ENCODE data around the gene NR2F1-AS1.

Gene NR2F1-AS1

DNA sequence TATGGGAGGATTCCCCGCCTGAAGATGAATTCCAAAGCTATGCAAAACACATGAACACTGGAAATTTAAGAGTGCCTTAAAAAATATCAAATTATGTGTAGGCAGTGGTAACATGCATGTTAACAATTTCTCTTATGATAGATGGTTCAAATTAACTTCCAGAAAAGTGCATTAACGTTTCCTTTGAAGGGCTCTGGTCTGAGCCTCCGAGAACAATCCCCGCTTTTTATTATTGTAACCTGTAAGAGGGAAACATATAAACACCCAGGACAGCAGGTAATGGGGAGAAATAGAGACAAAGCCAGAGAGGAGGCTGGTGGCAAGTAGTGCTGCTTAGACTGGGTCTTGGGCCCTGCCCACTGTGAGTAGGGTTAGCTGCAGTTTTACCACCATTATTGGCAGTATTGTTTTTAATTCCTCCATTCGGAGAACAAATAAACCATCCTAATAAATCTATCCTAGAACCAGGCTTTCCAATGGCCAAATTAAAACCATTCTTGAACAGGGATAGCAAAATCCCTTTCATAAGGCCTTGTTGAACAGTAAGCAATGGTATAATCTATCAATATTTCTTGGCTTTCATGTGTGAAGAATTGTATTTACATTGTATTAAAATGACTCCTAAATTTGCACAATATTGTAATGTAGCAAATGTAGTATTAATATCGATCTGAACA is 8.3 kb upstream of the NR2F1-AS1 start:
- no peak for DNase-seq (ENCODE audit: low read depth in 2 of 2, low spot score in 1 of 2)

DNA sequence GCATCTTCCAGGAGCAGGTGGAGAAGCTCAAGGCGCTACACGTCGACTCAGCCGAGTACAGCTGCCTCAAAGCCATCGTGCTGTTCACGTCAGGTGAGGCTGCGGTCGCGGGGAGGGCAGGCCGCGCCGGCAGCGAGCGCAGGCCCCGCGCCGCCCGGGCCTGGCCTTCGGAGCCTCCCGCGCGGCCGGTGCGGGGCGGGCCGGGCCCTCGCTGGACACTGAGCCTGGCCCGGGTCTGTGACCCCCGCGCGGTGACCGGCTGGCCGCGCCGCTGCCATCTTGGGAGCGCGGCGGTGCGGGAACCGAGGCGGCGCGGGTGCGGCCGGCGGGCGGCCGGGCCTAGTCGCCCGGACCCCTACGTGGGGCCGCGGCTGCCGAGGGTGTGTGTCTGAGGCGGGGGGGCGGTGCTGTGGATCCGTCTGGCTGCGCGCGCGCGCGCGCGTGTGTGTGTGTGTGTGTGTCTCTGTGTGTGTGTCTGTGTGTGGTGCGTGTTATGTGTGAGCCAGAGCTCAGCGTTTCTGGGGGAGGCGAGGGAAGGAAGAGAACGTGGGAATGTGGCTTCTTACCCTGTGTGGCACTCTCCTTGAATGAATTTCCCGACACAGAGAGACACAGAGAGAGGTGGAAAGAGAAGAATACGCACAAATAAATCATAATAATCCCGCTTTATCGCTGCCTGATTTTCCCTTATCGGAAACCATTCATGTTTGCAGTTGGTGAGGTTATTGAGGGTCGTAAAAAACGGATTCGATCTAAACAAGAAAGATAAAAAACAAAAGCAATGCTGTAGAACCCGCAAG is 7.5 kb upstream of the NR2F1-AS1 start:
- DNase-seq (ENCODE audit: low read depth in 2 of 2, low spot score in 1 of 2) = no peak

DNA sequence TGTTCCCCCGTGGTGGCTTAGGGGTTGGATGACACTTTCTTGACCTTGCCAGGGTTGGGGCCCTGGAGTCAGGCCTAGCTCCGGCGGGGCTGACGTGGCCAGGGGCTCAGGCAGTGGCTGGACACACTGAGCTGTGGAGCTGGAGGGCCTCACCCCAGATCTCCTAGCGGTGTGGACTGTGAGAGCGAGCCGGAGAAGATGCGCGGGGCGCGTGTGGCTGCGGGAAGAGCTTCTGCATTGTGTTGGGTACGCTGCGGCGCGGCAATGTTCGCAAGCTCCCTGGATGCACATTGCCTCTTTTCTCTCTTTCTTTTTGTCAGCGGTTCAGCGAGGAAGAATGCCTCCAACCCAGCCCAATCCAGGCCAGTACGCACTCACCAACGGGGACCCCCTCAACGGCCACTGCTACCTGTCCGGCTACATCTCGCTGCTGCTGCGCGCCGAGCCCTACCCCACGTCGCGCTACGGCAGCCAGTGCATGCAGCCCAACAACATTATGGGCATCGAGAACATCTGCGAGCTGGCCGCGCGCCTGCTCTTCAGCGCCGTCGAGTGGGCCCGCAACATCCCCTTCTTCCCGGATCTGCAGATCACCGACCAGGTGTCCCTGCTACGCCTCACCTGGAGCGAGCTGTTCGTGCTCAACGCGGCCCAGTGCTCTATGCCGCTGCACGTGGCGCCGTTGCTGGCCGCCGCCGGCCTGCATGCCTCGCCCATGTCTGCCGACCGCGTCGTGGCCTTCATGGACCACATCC is 6.8 kb upstream of the NR2F1-AS1 start:
- no peak for DNase-seq (ENCODE audit: low read depth in 2 of 2, low spot score in 1 of 2)

- DNase-seq (ENCODE audit: low read depth in 2 of 2, low spot score in 1 of 2) = no peak
These were observed 5.9 kb upstream of the NR2F1-AS1 start for GRCh38 chr5:93586736-93587596.

DNA sequence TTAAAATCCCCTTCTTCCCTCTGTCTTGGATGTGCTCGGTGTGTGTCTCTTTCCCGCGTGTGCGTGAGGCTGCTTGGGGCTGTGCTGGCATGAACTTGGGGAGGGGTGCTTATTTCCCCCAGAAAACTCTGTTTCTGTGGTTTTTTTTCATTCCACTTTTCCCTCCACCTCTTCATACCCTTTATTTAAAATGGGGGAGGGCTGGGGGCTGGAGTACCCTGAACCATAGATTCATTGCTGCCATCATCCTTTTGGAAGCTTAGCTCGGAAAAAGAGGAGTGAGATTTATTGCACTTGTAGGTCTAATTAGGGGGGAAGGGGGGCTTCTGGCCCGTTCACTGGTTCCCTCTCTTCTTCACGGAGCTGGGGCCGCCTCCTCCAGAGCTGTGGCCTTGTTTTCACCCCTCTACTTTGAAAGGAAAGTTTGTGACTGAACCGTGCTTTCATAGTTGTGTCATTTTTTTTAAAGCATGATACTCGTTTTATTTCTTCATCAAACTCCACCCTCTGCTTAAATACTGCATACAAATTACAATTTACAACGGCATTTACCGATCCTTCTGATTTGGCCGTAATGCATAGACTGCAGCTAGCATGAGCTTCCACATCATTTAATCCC is 4.9 kb upstream of the NR2F1-AS1 start:
- DNase-seq (ENCODE audit: low read depth in 2 of 2, low spot score in 1 of 2) = no peak

DNA sequence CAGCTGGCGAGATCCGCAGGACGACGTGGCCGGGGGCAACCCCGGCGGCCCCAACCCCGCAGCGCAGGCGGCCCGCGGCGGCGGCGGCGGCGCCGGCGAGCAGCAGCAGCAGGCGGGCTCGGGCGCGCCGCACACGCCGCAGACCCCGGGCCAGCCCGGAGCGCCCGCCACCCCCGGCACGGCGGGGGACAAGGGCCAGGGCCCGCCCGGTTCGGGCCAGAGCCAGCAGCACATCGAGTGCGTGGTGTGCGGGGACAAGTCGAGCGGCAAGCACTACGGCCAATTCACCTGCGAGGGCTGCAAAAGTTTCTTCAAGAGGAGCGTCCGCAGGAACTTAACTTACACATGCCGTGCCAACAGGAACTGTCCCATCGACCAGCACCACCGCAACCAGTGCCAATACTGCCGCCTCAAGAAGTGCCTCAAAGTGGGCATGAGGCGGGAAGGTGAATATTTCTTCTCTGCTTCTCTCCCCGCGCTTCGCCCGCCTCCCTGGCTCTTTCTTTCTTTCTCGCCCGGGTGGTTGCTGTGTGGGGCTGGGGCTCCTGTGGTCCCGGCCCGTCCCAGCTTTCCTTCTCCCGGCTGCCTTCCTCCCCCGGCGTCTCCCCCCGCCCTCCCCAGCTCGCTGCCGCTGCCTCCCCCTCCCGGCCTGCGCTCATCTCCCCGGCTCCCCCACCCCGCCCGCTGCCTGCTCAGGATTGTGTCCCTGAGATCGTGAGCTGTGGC is 4.2 kb upstream of the NR2F1-AS1 start:
- DNase-seq (ENCODE audit: low read depth in 2 of 2, low spot score in 1 of 2) = no peak

GRCh38 chr5:93584596-93585040 is 3.6 kb upstream of the NR2F1-AS1 start:
- DNase-seq (ENCODE audit: low read depth in 2 of 2, low spot score in 1 of 2) = no peak

- no peak for DNase-seq (ENCODE audit: low read depth in 2 of 2, low spot score in 1 of 2)
These were observed 3.0 kb upstream of the NR2F1-AS1 start for GRCh38 chr5:93583768-93584595.

- DNase-seq (ENCODE audit: low read depth in 2 of 2, low spot score in 1 of 2) = no peak
These were observed 2.4 kb upstream of the NR2F1-AS1 start for GRCh38 chr5:93583439-93583767.

DNA sequence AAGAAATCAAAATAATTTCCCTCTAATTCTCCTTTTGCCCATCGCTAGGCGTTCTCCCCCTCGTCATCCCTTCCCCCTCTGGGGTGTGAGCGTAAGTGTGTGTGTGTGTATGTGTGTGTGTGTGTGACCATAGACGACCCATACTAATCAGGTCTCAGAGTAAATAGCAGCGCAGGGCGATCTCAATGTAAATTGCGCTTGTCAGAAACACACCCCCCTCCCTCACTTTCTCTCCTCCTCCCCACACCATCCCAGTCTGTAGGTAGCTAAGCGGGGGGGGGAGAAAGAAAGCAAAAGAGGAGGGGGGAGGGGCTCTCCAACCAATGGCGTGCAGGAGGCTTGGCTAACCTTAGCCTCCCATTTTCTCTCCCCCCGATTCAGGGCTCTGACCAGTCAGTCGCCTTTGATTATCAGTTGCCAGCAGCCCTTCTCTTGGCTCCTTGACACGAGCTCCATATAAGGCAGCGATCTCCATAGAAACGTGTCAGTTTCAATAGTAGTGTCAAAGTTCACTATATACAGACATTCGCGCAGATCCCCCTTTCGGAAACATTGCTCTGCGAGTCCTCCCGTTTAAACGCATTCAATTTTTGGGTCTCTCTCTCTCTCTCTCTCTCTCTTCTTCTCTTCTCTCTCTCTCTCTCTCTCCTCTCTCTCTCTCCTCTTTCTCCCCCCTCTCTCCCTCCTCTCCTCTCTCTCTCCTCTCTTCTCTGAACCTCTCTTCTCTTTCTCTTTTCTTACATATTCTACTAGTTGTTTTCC is 1.8 kb upstream of the NR2F1-AS1 start, which contains the start of gene NR2F1:
TSS of gene NR2F1 (plus strand) at position 546 of the 762 bp plus-strand sequence. CDS start 1,802 bp downstream, outside the sequence.
- no peak for DNase-seq (ENCODE audit: low read depth in 2 of 2, low spot score in 1 of 2)

DNA sequence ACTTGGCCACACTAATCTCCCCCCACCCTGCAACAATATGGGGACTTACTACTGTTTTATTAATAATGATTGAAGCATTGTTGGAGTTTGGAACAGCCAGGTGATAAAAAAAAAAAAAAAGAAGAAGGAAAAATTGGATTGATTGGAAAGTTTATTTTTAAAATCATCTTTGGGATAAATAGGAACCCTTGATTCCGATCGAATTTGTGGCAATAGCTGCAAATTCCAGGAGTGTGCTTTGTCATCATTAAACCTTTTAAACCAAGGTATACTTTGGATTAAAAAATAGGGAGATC is 1.1 kb upstream of the NR2F1-AS1 start:
- no peak for DNase-seq (ENCODE audit: low read depth in 2 of 2, low spot score in 1 of 2)

GRCh38 chr5:93580063-93580926 is 724 bp downstream of the NR2F1-AS1 start:
- no peak for DNase-seq (ENCODE audit: low read depth in 2 of 2, low spot score in 1 of 2)

DNA sequence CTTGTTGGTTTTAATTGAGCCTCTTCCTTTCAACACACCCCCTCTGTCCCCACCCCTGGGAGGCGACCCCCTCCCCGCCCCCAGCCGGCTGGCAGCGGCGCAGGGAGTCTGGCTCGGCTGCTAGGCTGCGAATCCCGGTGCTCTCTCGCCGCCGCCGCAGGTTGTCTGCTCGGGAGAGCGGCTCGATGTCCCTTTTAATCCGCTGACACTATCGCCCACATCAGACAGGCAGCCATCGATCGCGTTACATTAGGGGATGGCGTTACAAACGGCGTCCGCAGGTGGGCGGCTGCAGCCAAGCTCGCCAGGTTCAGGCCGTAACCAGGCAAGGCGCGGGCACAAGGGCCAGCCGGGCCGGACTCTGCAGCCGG is 1.3 kb downstream of the NR2F1-AS1 start:
- DNase-seq (ENCODE audit: low read depth in 2 of 2, low spot score in 1 of 2) = no peak

- DNase-seq (ENCODE audit: low read depth in 2 of 2, low spot score in 1 of 2) = no peak
These were observed 2.0 kb downstream of the NR2F1-AS1 start for GRCh38 chr5:93578813-93579691.

GRCh38 chr5:93577854-93578812 is 2.9 kb downstream of the NR2F1-AS1 start:
- no peak for DNase-seq (ENCODE audit: low read depth in 2 of 2, low spot score in 1 of 2)
